ENCODE results near the gene SLC25A21. TPM values are rescaled to one million over a fixed set of nuclear protein-coding genes. Genes with fewer than 3 reads are reported as not detected.

SLC25A21 gene
- total RNA-seq, 1 experiment from 2014 or later: 7.1 TPM

- no peaks in the 10 kb centered on the region for H3K79me1 ChIP-seq (ENCODE audit: insufficient read depth, low read depth, low read length, poor library complexity, severe bottlenecking)
- no peak overlapping the region for H3K14ac ChIP-seq (ENCODE audit: insufficient read depth, low read length)
- no CpG with 5 or more reads among the region's 3 CpGs for WGBS (ENCODE audit: extremely low coverage, insufficient read length, low lambda C conversion rate)
- no peak for TF ChIP-seq CTCF (conservative IDR thresholded peaks at IDR 0.05)
- H4K5ac ChIP-seq (ENCODE audit: insufficient read length, low read depth, low read length): no peak overlapping the region
- Mint-ChIP-seq H3K9me3 (peaks cover 38 to 45% of the 10 kb centered on the region in 2 experiments), H3K4me1 (no peaks in the 10 kb centered on the region), H3K27ac (no peak overlapping the region), H3K27me3 (ENCODE audit: low read depth) (0 out of 2 replicates have a peak, but pooled peaks cover 2% of the 10 kb centered on the region), H3K4me3 (no peak overlapping the region), H3K36me3 (ENCODE audit: insufficient read depth in 1 of 3, low read depth in 3 of 3) (peaks cover 31 to 50% (median 39%) of the 10 kb centered on the region in 3 experiments)
- no peak overlapping the region for H2BK120ac ChIP-seq (ENCODE audit: low read depth, low read length, poor library complexity, severe bottlenecking)
- H2BK20ac ChIP-seq (ENCODE audit: low read depth, low read length, poor library complexity, severe bottlenecking): no peak overlapping the region
- no peak overlapping the region for H2BK12ac ChIP-seq (ENCODE audit: insufficient read length, low read depth, low read length)
- no peak overlapping the region for H2BK15ac ChIP-seq (ENCODE audit: low read depth, low read length)
- no peak overlapping the region for H3K4ac ChIP-seq (ENCODE audit: low read depth, low read length)
- peaks cover 14% of the 10 kb centered on the region for H3K9me3 ChIP-seq (ENCODE audit: control insufficient read depth, low read depth, low read length)
- no peaks in the 10 kb centered on the region for H3K4me1 ChIP-seq (ENCODE audit: insufficient read depth, low read length)
- H3K23ac ChIP-seq (ENCODE audit: insufficient read length, low read depth, low read length): no peak overlapping the region
- DNase-seq: no peak
- H3T11ph ChIP-seq (ENCODE audit: low read length): no peak overlapping the region
- no peak overlapping the region for H2BK5ac ChIP-seq (ENCODE audit: insufficient read length, low read length)
- no peaks in the 10 kb centered on the region for H3K79me2 ChIP-seq (ENCODE audit: insufficient read depth, low read length)
- no peak overlapping the region for H3K9ac ChIP-seq (ENCODE audit: extremely low read depth, insufficient read length, low read length)
- no peak overlapping the region for H4K91ac ChIP-seq (ENCODE audit: insufficient read length, low read depth, low read length)
- H3K23me2 ChIP-seq (ENCODE audit: insufficient read length, low read depth, low read length, poor library complexity, severe bottlenecking): no peaks in the 10 kb centered on the region
- no peak overlapping the region for H3K27ac ChIP-seq (ENCODE audit: insufficient read length, low read depth, low read length)
- H3K27me3 ChIP-seq (ENCODE audit: insufficient read depth, low read length): no peaks in the 10 kb centered on the region
- H2AK5ac ChIP-seq (ENCODE audit: insufficient read length, low read length): no peak overlapping the region
- H3K4me2 ChIP-seq (ENCODE audit: insufficient read depth, insufficient read length, low read length): no peak overlapping the region
- no peak overlapping the region for H3K56ac ChIP-seq (ENCODE audit: insufficient read length, low read depth, low read length)
- H4K8ac ChIP-seq (replicated peaks; ENCODE audit: insufficient read length, low read depth, low read length): no peak overlapping the region
- H3K18ac ChIP-seq (ENCODE audit: insufficient read length, low read depth, low read length): no peak overlapping the region
- H2AFZ ChIP-seq (ENCODE audit: low read length): no peak overlapping the region
- no peaks in the 10 kb centered on the region for H4K20me1 ChIP-seq (ENCODE audit: control insufficient read depth, insufficient read depth, insufficient read length)
Observed at GRCh38 chr14:37221073-37221472, 48.7 kb upstream of the SLC25A21 start.

All from H9 (cell line).